ENCODE data around the gene FBXL16.

DNA sequence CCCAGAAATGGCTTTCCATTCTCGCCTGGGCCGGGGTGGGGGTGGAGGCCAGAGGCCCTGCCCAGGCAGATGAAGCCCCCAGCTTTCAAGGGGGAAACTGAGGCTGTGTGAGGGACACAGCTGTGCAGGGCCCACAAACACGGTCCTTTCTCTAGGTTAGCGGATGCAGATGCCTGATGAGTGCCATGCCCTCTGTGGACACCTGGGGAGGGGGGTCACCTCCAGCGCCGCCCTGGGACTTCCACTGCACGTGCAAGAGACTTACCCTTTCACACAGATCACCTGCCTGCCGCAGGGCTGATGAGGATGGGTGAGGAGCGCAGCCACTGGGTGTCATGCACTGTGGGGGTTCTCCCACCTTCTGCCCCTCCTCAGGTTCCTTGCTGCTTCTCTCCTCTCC is 12.8 kb upstream of the FBXL16 start:
- TF ChIP-seq YY1 (IDR thresholded peaks at IDR 0.05; ENCODE audit: borderline replicate concordance in 1 of 3, control insufficient read depth in 1 of 3, extremely low read depth in 1 of 3, insufficient read depth in 3 of 3, insufficient read length in 1 of 3, insufficient replicate concordance in 2 of 3, low read depth in 1 of 3, low read length in 2 of 3) (no peak), L3MBTL2 (IDR thresholded peaks at IDR 0.05) (no peak), POLR2A (conservative IDR thresholded peaks at IDR 0.05) (no peak), SMAD3 (CRISPR knock-in tag; conservative IDR thresholded peaks at IDR 0.05) (no peak), DNMT1 (IDR thresholded peaks at IDR 0.05) (no peak), NEUROD1 (IDR thresholded peaks at IDR 0.05; ENCODE audit: borderline replicate concordance, low read depth, low read length, partially characterized antibody) (no peak), STAT5A (IDR thresholded peaks at IDR 0.05; ENCODE audit: borderline replicate concordance, low read length) (no peak), ZNF140 (CRISPR knock-in tag; IDR thresholded peaks at IDR 0.05) (no peak), ZNF431 (CRISPR knock-in tag; IDR thresholded peaks at IDR 0.05) (no peak), CTCF (IDR thresholded peaks at IDR 0.05 in 2 of 3, conservative IDR thresholded peaks at IDR 0.05 in 1 of 3; ENCODE audit: insufficient read depth in 2 of 3, low read depth in 1 of 3, low read length in 3 of 3) (no peak), SAFB2 (IDR thresholded peaks at IDR 0.05; ENCODE audit: borderline replicate concordance, low read depth, low read length, severe bottlenecking) (no peak), JUND (IDR thresholded peaks at IDR 0.05; ENCODE audit: borderline replicate concordance, low read depth, low read length) (no peak), JUND (tag; IDR thresholded peaks at IDR 0.05; ENCODE audit: borderline replicate concordance, low read depth, low read length) (no peak)
- TF ChIP-seq, protein P1, sequence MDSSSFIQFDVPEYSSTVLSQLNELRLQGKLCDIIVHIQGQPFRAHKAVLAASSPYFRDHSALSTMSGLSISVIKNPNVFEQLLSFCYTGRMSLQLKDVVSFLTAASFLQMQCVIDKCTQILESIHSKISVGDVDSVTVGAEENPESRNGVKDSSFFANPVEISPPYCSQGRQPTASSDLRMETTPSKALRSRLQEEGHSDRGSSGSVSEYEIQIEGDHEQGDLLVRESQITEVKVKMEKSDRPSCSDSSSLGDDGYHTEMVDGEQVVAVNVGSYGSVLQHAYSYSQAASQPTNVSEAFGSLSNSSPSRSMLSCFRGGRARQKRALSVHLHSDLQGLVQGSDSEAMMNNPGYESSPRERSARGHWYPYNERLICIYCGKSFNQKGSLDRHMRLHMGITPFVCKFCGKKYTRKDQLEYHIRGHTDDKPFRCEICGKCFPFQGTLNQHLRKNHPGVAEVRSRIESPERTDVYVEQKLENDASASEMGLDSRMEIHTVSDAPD (CRISPR knock-in tag; IDR thresholded peaks at IDR 0.05), result no peak

Measured in K562 (cell line).